ENCODE results near the gene KDM1A. TPM values are rescaled to one million over a fixed set of nuclear protein-coding genes. Genes with fewer than 3 reads are reported as not detected.

Gene KDM1A
- total RNA-seq, 1 donor from 2014 or later = 332 TPM

- H3K27me3 ChIP-seq = peaks cover 24% of the 10 kb centered on the region
- no peaks in the 10 kb centered on the region for H3K9me3 ChIP-seq (ENCODE audit: low read depth)
- no peak for TF ChIP-seq EZH2phosphoT487 (IDR thresholded peaks at IDR 0.05)
- no peak for TF ChIP-seq EZH2 (IDR thresholded peaks at IDR 0.05)
- no peak for TF ChIP-seq CTCF (IDR thresholded peaks at IDR 0.05)
- H3K27ac Mint-ChIP-seq = no peak overlapping the region
- H3K27me3 Mint-ChIP-seq (ENCODE audit: insufficient read depth, low read depth) = no peaks in the 10 kb centered on the region
- no peaks in the 10 kb centered on the region for H3K79me2 ChIP-seq (ENCODE audit: low read depth)
- peaks cover 29% of the 10 kb centered on the region for H3K4me1 Mint-ChIP-seq
- peaks cover 23% of the 10 kb centered on the region for H3K4me1 ChIP-seq
- no peak overlapping the region for H3K4me3 Mint-ChIP-seq
- no peak overlapping the region for H3K9ac ChIP-seq
- H3K36me3 ChIP-seq = no peaks in the 10 kb centered on the region
- no peak for DNase-seq (ENCODE audit: low spot score)
- H2AFZ ChIP-seq (replicated peaks) = no peak overlapping the region
- peaks cover under 1% of the 10 kb centered on the region for H3K9me3 Mint-ChIP-seq
- H3K4me3 ChIP-seq = no peak overlapping the region
- H3K27ac ChIP-seq = no peak overlapping the region
- H3K4me2 ChIP-seq = no peak overlapping the region
- H3F3A ChIP-seq (ENCODE audit: low read depth) = peaks cover 5% of the 10 kb centered on the region
- H3K36me3 Mint-ChIP-seq = no peaks in the 10 kb centered on the region
- H4K20me1 ChIP-seq (ENCODE audit: low read depth) = no peaks in the 10 kb centered on the region
Measured at GRCh38 chr1:22971611-22972405, 47.5 kb upstream of the KDM1A start.

- peak; percentile 43 for DNase-seq (ENCODE audit: low spot score)
- Mint-ChIP-seq H3K4me3 (no peak within 1 kb of the TSS), H3K27ac (no peak within 1 kb of the TSS), H3K9me3 (no peaks in the 10 kb centered on the region), H3K36me3 (no peaks in the 10 kb centered on the region), H3K4me1 (peaks cover 29% of the 10 kb centered on the region), H3K27me3 (ENCODE audit: insufficient read depth, low read depth) (no peaks in the 10 kb centered on the region)
- H3K36me3 ChIP-seq = no peaks in the 10 kb centered on the region
- H3K27me3 ChIP-seq = peaks cover 23% of the 10 kb centered on the region
- TF ChIP-seq EZH2phosphoT487 (IDR thresholded peaks at IDR 0.05) = no peak
- no peak for TF ChIP-seq EZH2 (IDR thresholded peaks at IDR 0.05)
- no peak for TF ChIP-seq CTCF (IDR thresholded peaks at IDR 0.05)
- H3K4me3 ChIP-seq = no peak within 1 kb of the TSS
- H3K79me2 ChIP-seq (ENCODE audit: low read depth) = no peaks in the 10 kb centered on the region
- peak within 1 kb of the TSS; percentile 21 for H2AFZ ChIP-seq (replicated peaks)
- no peaks in the 10 kb centered on the region for H4K20me1 ChIP-seq (ENCODE audit: low read depth)
- no peak within 1 kb of the TSS for H3K9ac ChIP-seq
- H3F3A ChIP-seq (ENCODE audit: low read depth) = peaks cover 5% of the 10 kb centered on the region
- no peaks in the 10 kb centered on the region for H3K9me3 ChIP-seq (ENCODE audit: low read depth)
- H3K4me1 ChIP-seq = peaks cover 23% of the 10 kb centered on the region
- H3K27ac ChIP-seq = no peak within 1 kb of the TSS
- peak within 1 kb of the TSS; percentile 27 for H3K4me2 ChIP-seq
Measured at GRCh38 chr1:22972760-22973159, 46.5 kb upstream of the KDM1A start, which contains the start of gene LACTBL1. LACTBL1 (minus strand) TSS chr1:22972866; CDS start chr1:22972316, 550 bp downstream.

- Histone ChIP-seq H3F3A (ENCODE audit: low read depth) (peaks cover 5% of the 10 kb centered on the region), H3K4me1 (peaks cover 23% of the 10 kb centered on the region), H4K20me1 (ENCODE audit: low read depth) (no peaks in the 10 kb centered on the region), H3K9ac (no peak overlapping the region), H3K27ac (no peak overlapping the region), H2AFZ (replicated peaks) (peak overlapping the region; percentile 75), H3K9me3 (ENCODE audit: low read depth) (no peaks in the 10 kb centered on the region), H3K4me3 (no peak overlapping the region), H3K4me2 (no peak overlapping the region), H3K79me2 (ENCODE audit: low read depth) (no peaks in the 10 kb centered on the region), H3K36me3 (no peaks in the 10 kb centered on the region), H3K27me3 (no peaks in the 10 kb centered on the region)
- DNase-seq (ENCODE audit: low spot score) = no peak
- H3K9me3 Mint-ChIP-seq = no peaks in the 10 kb centered on the region
- TF ChIP-seq EZH2 (IDR thresholded peaks at IDR 0.05) (no peak), CTCF (IDR thresholded peaks at IDR 0.05) (no peak), EZH2phosphoT487 (IDR thresholded peaks at IDR 0.05) (no peak)
- H3K27ac Mint-ChIP-seq = no peak overlapping the region
- H3K4me3 Mint-ChIP-seq = no peak overlapping the region
- H3K36me3 Mint-ChIP-seq = no peaks in the 10 kb centered on the region
- H3K27me3 Mint-ChIP-seq (ENCODE audit: insufficient read depth, low read depth) = no peaks in the 10 kb centered on the region
- peaks cover 25% of the 10 kb centered on the region for H3K4me1 Mint-ChIP-seq
Measured at GRCh38 chr1:22975694-22976093, 43.6 kb upstream of the KDM1A start.

Data from neural progenitor cell (in vitro differentiated cells).